CD4-positive, alpha-beta memory T cell (primary cell): Measurements from ENCODE around the gene TBX21. TPM values are rescaled to one million over a fixed set of nuclear protein-coding genes. Genes with fewer than 3 reads are reported as not detected.
"Not testable (repeated sequence)": the region's sequence is repeated elsewhere in the genome, so short reads cannot be mapped to it uniquely, and the experiment has no call there.

Experiments
- CTCF ChIA-PET: fragments of 350-600 bp; sonication (Branson Sonifier 250); formaldehyde crosslinking; loops from one replicate; lab custom pipeline; 2021; ENCODE audit warnings: inconsistent platforms; ENCODE audit not compliant: partially characterized antibody; lab: Charles Lee
- POLR2A ChIA-PET: fragments of 350-600 bp; sonication (Branson Sonifier 250); formaldehyde crosslinking; loops from one replicate; lab custom pipeline; 2021; ENCODE audit not compliant: partially characterized antibody; lab: Charles Lee
- DNase-seq, 5 donors: peaks; one replicate each; pipeline versions ENCODE4 v3.0.0 to v3.0.0-alpha.2; 2020 to 2022; ENCODE audit warnings: mixed read lengths in 1 of 5
- H3K27ac ChIP-seq: one replicate; pipeline ENCODE4 v1.7.0; 2013; ENCODE audit warnings: low read depth, low read length
- H3K27me3 ChIP-seq: 2 replicates; pipeline ENCODE4 v1.7.0; 2013; ENCODE audit warnings: mild to moderate bottlenecking, low read length, moderate library complexity; ENCODE audit not compliant: insufficient read depth
- H3K36me3 ChIP-seq: 2 replicates; pipeline ENCODE4 v1.7.0; 2013; ENCODE audit warnings: mild to moderate bottlenecking, low read length, moderate library complexity; ENCODE audit not compliant: insufficient read depth
- H3K4me1 ChIP-seq: 2 replicates; pipeline ENCODE4 v1.7.0; 2013; ENCODE audit warnings: mild to moderate bottlenecking, low read length, moderate library complexity; ENCODE audit not compliant: insufficient read depth
- H3K4me3 ChIP-seq, 2 donors: one replicate each; pipeline ENCODE4 v1.7.0; 2013; ENCODE audit warnings: low read length in 2 of 2, mild to moderate bottlenecking in 1 of 2
- H3K9me3 ChIP-seq, 2 donors: one replicate each; pipeline ENCODE4 v1.7.0; 2013; ENCODE audit warnings: low read length in 2 of 2, control low read depth in 1 of 2; ENCODE audit not compliant: control insufficient read depth in 1 of 2
- H3K27ac Mint-ChIP-seq, 7 donors: one replicate each; pipeline ENCODE4 v1.8.0; 2020 to 2021; ENCODE audit warnings: mixed read lengths in 7 of 7, mild to moderate bottlenecking in 6 of 7, inconsistent platforms in 3 of 7, moderate library complexity in 3 of 7
- H3K27me3 Mint-ChIP-seq, 2 donors: one replicate each; pipeline ENCODE4 v1.8.0; 2020 to 2021; ENCODE audit warnings: mixed read lengths in 2 of 2
- H3K36me3 Mint-ChIP-seq, 2 donors: one replicate each; pipeline ENCODE4 v1.8.0; 2020 to 2021; ENCODE audit warnings: mixed read lengths in 2 of 2, inconsistent platforms in 1 of 2, mild to moderate bottlenecking in 1 of 2
- H3K4me1 Mint-ChIP-seq, 4 donors: one replicate each; pipeline ENCODE4 v1.8.0; 2020 to 2021; ENCODE audit warnings: mixed read lengths in 4 of 4, mild to moderate bottlenecking in 1 of 4
- H3K4me3 Mint-ChIP-seq, 8 donors: one replicate each; pipeline ENCODE4 v1.8.0; 2020 to 2021; ENCODE audit warnings: mixed read lengths in 8 of 8, mild to moderate bottlenecking in 7 of 8, moderate library complexity in 6 of 8, inconsistent platforms in 3 of 8
- H3K9me3 Mint-ChIP-seq, 8 donors: one replicate each; pipeline ENCODE4 v1.8.0; 2020 to 2021; ENCODE audit warnings: mixed read lengths in 8 of 8, mild to moderate bottlenecking in 5 of 8, inconsistent platforms in 3 of 8, moderate library complexity in 1 of 8
- intact Hi-C: fragments of 100-400 bp; cut with micrococcal nuclease; formaldehyde crosslinking; loops from one replicate; pipeline ENCODE4 v1.15.1; 2023
- polyA plus RNA-seq, 2 donors: library from polyadenylated mRNA; unstranded; fragments of 300-500 nt; fragmentation: Illumina TruSeq; gene quantifications; one replicate each; pipeline ENCODE4 v1.2.3, GENCODE V29; 2021
- total RNA-seq, 2 experiments: library from RNA; stranded (reverse); gene quantifications; one replicate each; pipeline ENCODE4 v1.2.3, GENCODE V29; 2021

The TBX21 gene
- total and polyA plus RNA-seq, 4 experiments from 2014 or later, result 6.8 to 17.9 (median 13.6) TPM

GRCh38 chr17:47738178-47738577 is 5.1 kb downstream of the TBX21 start:
- Histone ChIP-seq H3K9me3 (no peaks in the 10 kb centered on the region), H3K27ac (no peak overlapping the region), H3K36me3 (no peaks in the 10 kb centered on the region), H3K4me1 (peaks cover 53% of the 10 kb centered on the region), H3K27me3 (no peaks in the 10 kb centered on the region), H3K4me3 (no peak overlapping the region)
- Mint-ChIP-seq H3K4me3 (peak overlapping the region in 5 of 8 donors; percentile 11 to 47 (median 15)), H3K36me3 (peaks cover 0 to 16% of the 10 kb centered on the region in 2 donors), H3K27ac (peak overlapping the region in 6 of 7 donors; percentile 14 to 72 (median 46)), H3K9me3 (no peaks in the 10 kb centered on the region), H3K4me1 (peaks cover 37 to 77% (median 55%) of the 10 kb centered on the region in 4 donors), H3K27me3 (no peaks in the 10 kb centered on the region)
- no peak for DNase-seq
- CTCF ChIA-PET, result interaction anchor here (1.2 kb wide), 1 partner anchor 73 kb away, joined by 3 read pairs; no protein-coding TSS in a partner anchor
- POLR2A ChIA-PET, result interaction anchor here (0.6 to 8.0 kb wide), 6 partner anchors 8 to 102 kb away, joined by 3 to 145 read pairs (median 12); partner anchors contain the start of genes KPNB1 and TBKBP1
- intact Hi-C loops, result no loop called here

GRCh38 chr17:47739150-47739549 is 6.1 kb downstream of the TBX21 start:
- Mint-ChIP-seq H3K9me3 (no peaks in the 10 kb centered on the region), H3K27me3 (no peaks in the 10 kb centered on the region), H3K4me3 (peak overlapping the region in 2 of 8 donors; percentile 20 to 54), H3K27ac (peak overlapping the region in 4 of 7 donors; percentile 22 to 70 (median 46)), H3K36me3 (peaks cover 0 to 15% of the 10 kb centered on the region in 2 donors), H3K4me1 (peaks cover 34 to 73% (median 52%) of the 10 kb centered on the region in 4 donors)
- POLR2A ChIA-PET, result interaction anchor here (0.8 kb wide), 1 partner anchor 17 kb away, joined by 3 read pairs; no protein-coding TSS in a partner anchor
- Histone ChIP-seq H3K27me3 (no peaks in the 10 kb centered on the region), H3K9me3 (no peaks in the 10 kb centered on the region), H3K4me1 (peaks cover 53% of the 10 kb centered on the region), H3K27ac (no peak overlapping the region), H3K36me3 (no peaks in the 10 kb centered on the region), H3K4me3 (no peak overlapping the region)
- DNase-seq, result no peak
- intact Hi-C loops, result no loop called here
- CTCF ChIA-PET, result interaction anchor here (2.3 to 8.4 kb wide), 3 partner anchors 11 to 40 kb away, joined by 9 to 92 read pairs (median 11); no protein-coding TSS in a partner anchor

GRCh38 chr17:47739945-47740344 is 6.9 kb downstream of the TBX21 start:
- H3K4me3 Mint-ChIP-seq, POLR2A ChIA-PET, H3K27me3 ChIP-seq, H3K27me3 Mint-ChIP-seq, H3K36me3 ChIP-seq, H3K9me3 Mint-ChIP-seq, H3K27ac ChIP-seq, H3K4me3 ChIP-seq, DNase-seq, H3K9me3 ChIP-seq, intact Hi-C loops: not testable (repeated sequence)
- Mint-ChIP-seq H3K4me1 (peaks cover 33 to 65% (median 49%) of the 10 kb centered on the region in 4 donors), H3K36me3 (peaks cover 0 to 14% of the 10 kb centered on the region in 2 donors), H3K27ac (peak overlapping the region in 1 of 7 donors; percentile 54)
- H3K4me1 ChIP-seq, result peaks cover 53% of the 10 kb centered on the region
- CTCF ChIA-PET, result interaction anchor here (2.3 to 8.4 kb wide), 5 partner anchors 10 to 76 kb away, joined by 7 to 92 read pairs (median 11); no protein-coding TSS in a partner anchor

GRCh38 chr17:47741109-47741792 is 8.2 kb downstream of the TBX21 start:
- H3K4me3 ChIP-seq, result peak overlapping the region in 1 of 2 donors; percentile 2
- H3K27me3 Mint-ChIP-seq, result no peaks in the 10 kb centered on the region
- POLR2A ChIA-PET, result interaction anchor here (0.6 to 2.4 kb wide), 8 partner anchors 8 to 77 kb away, joined by 3 to 22 read pairs (median 6); partner anchors contain the start of gene TBX21
- intact Hi-C loops, result no loop called here
- peaks cover 7% of the 10 kb centered on the region for H3K36me3 ChIP-seq
- H3K27me3 ChIP-seq, result no peaks in the 10 kb centered on the region
- peak overlapping the region; percentile 41 to 80 (median 62) for H3K4me3 Mint-ChIP-seq
- peak in 1 of 5 donors; percentile 22 for DNase-seq
- H3K4me1 ChIP-seq, result peaks cover 46% of the 10 kb centered on the region
- H3K36me3 Mint-ChIP-seq, result peaks cover 0 to 26% of the 10 kb centered on the region in 2 donors
- H3K9me3 ChIP-seq, result no peaks in the 10 kb centered on the region
- CTCF ChIA-PET, result interaction anchor here (0.9 to 8.4 kb wide), 12 partner anchors 9 to 92 kb away, joined by 3 to 92 read pairs (median 7); partner anchors contain the start of genes TBKBP1 and TBX21
- no peaks in the 10 kb centered on the region for H3K9me3 Mint-ChIP-seq
- H3K27ac Mint-ChIP-seq, result peak overlapping the region; percentile 54 to 89 (median 77)
- peak overlapping the region; percentile 31 for H3K27ac ChIP-seq
- H3K4me1 Mint-ChIP-seq, result peaks cover 27 to 52% (median 38%) of the 10 kb centered on the region in 4 donors

- H3K27ac ChIP-seq, result peak overlapping the region; percentile 31
- H3K36me3 ChIP-seq, result peaks cover 9% of the 10 kb centered on the region
- Mint-ChIP-seq H3K4me3 (peak overlapping the region in 7 of 8 donors; percentile 41 to 80 (median 69)), H3K27ac (peak overlapping the region; percentile 54 to 89 (median 77)), H3K9me3 (no peaks in the 10 kb centered on the region), H3K36me3 (peaks cover 0 to 27% of the 10 kb centered on the region in 2 donors), H3K27me3 (no peaks in the 10 kb centered on the region), H3K4me1 (peaks cover 23 to 47% (median 34%) of the 10 kb centered on the region in 4 donors)
- no peaks in the 10 kb centered on the region for H3K27me3 ChIP-seq
- ChIA-PET POLR2A (interaction anchor here (0.6 to 2.4 kb wide), 7 partner anchors 9 to 78 kb away, joined by 3 to 22 read pairs (median 6); partner anchors contain the start of gene TBX21), CTCF (interaction anchor here (0.9 to 8.4 kb wide), 12 partner anchors 9 to 93 kb away, joined by 3 to 92 read pairs (median 6); partner anchors contain the start of genes TBKBP1 and TBX21)
- intact Hi-C loops, result loop anchor here (1.0 kb wide), 2 partner anchors 42 to 77 kb away; no protein-coding TSS in a partner anchor
- H3K4me3 ChIP-seq, result peak overlapping the region in 1 of 2 donors; percentile 2
- peak in 1 of 5 donors; percentile 49 for DNase-seq
- peaks cover 41% of the 10 kb centered on the region for H3K4me1 ChIP-seq
- no peaks in the 10 kb centered on the region for H3K9me3 ChIP-seq
Measured at GRCh38 chr17:47741793-47742145, 8.7 kb downstream of the TBX21 start.

DNA sequence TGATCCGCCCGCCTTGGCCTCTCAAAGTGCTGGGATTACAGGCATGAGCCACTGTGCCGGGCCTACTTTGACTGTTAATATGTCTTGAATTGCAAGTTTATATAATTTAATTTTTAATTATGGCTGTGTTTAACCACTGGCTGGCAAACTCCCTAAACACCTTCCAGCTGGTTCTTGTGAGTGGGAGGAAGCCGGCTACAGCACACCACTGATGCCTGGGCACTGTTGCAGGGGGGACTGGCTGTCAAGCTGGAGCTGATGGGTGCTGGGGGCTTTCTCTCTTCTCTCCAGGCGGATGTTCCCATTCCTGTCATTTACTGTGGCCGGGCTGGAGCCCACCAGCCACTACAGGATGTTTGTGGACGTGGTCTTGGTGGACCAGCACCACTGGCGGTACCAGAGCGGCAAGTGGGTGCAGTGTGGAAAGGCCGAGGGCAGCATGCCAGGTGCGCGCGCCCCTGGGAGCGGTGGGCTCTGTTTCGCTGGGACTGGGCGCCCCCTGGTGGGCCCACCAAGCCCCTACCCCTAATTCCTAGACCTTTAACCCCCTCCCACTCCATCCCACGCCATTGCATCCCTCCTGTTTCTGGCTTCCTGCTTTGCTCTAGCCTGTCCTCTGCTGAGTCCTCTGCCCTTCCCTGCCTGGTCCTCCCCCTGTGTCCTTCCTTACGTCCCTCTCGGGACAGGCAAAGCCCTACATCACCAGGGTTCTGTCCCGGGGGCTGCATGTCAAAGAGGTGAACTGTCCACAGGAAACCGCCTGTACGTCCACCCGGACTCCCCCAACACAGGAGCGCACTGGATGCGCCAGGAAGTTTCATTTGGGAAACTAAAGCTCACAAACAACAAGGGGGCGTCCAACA is 9.5 kb downstream of the TBX21 start:
- Mint-ChIP-seq H3K27ac (peak overlapping the region in 4 of 7 donors; percentile 17 to 81 (median 60)), H3K4me1 (peaks cover 18 to 40% (median 28%) of the 10 kb centered on the region in 4 donors), H3K9me3 (no peaks in the 10 kb centered on the region), H3K27me3 (no peaks in the 10 kb centered on the region), H3K36me3 (peaks cover 0 to 27% of the 10 kb centered on the region in 2 donors), H3K4me3 (peak overlapping the region in 5 of 8 donors; percentile 12 to 80 (median 61))
- Histone ChIP-seq H3K36me3 (peaks cover 9% of the 10 kb centered on the region), H3K27me3 (no peaks in the 10 kb centered on the region), H3K9me3 (no peaks in the 10 kb centered on the region), H3K27ac (no peak overlapping the region), H3K4me1 (peaks cover 35% of the 10 kb centered on the region), H3K4me3 (no peak overlapping the region)
- peak in 4 of 5 donors; percentile 39 to 48 (median 42) for DNase-seq
- POLR2A ChIA-PET, result interaction anchor here (0.7 to 2.4 kb wide), 7 partner anchors 10 to 79 kb away, joined by 3 to 22 read pairs (median 6); partner anchors contain the start of gene TBX21
- intact Hi-C loops, result loop anchor here (1.0 kb wide), 2 partner anchors 43 to 78 kb away; no protein-coding TSS in a partner anchor
- CTCF ChIA-PET, result interaction anchor here (0.9 to 8.4 kb wide), 12 partner anchors 9 to 94 kb away, joined by 3 to 92 read pairs (median 6); partner anchors contain the start of genes TBKBP1 and TBX21
